Measurements from ENCODE around the gene OR6C68.
"Not testable (repeated sequence)": the region's sequence is repeated elsewhere in the genome, so short reads cannot be mapped to it uniquely, and the experiment has no call there.

Gene OR6C68

GRCh38 chr12:55492078-55492477, at the start of gene OR6C68:
Gene OR6C68 (plus strand): TSS chr12:55492378. CDS start chr12:55492378, 0 bp downstream.
- no peak for DNase-seq (ENCODE audit: low read depth, low spot score)

- DNase-seq (ENCODE audit: low read depth, low spot score), result no peak
Measured at GRCh38 chr12:55443776-55444175, 48.4 kb upstream of the OR6C68 start, which contains the start of gene OR6C2. Gene OR6C2 (plus strand): TSS chr12:55444076. CDS start chr12:55452214, 8,138 bp downstream.

GRCh38 chr12:55445357-55445756, 46.8 kb upstream of the OR6C68 start:
- DNase-seq (ENCODE audit: low read depth, low spot score), result no peak

GRCh38 chr12:55446326-55446725, 45.9 kb upstream of the OR6C68 start:
- DNase-seq (ENCODE audit: low read depth, low spot score), result no peak

GRCh38 chr12:55448825-55449224, 43.4 kb upstream of the OR6C68 start:
- no peak for DNase-seq (ENCODE audit: low read depth, low spot score)

- DNase-seq (ENCODE audit: low read depth, low spot score), result not testable (repeated sequence)
Measured at GRCh38 chr12:55464926-55465325, 27.3 kb upstream of the OR6C68 start.

- DNase-seq (ENCODE audit: low read depth, low spot score), result no peak
Measured at GRCh38 chr12:55467836-55468235, 24.3 kb upstream of the OR6C68 start.

- DNase-seq (ENCODE audit: low read depth, low spot score), result no peak
Measured at GRCh38 chr12:55469291-55469690, 22.9 kb upstream of the OR6C68 start.

GRCh38 chr12:55470088-55470829, 21.9 kb upstream of the OR6C68 start, which contains the start of gene OR6C70:
Gene OR6C70 (minus strand): TSS chr12:55470138. CDS start chr12:55470138, 0 bp downstream.
- no peak for DNase-seq (ENCODE audit: low read depth, low spot score)

- DNase-seq (ENCODE audit: low read depth, low spot score), result no peak
Measured at GRCh38 chr12:55472264-55472663, 19.9 kb upstream of the OR6C68 start.

- not testable (repeated sequence) for DNase-seq (ENCODE audit: low read depth, low spot score)
Measured at GRCh38 chr12:55479136-55479535, 13.0 kb upstream of the OR6C68 start.

GRCh38 chr12:55484284-55484683, 7.9 kb upstream of the OR6C68 start:
- DNase-seq (ENCODE audit: low read depth, low spot score), result not testable (repeated sequence)

GRCh38 chr12:55495490-55495889, 3.3 kb downstream of the OR6C68 start:
- DNase-seq (ENCODE audit: low read depth, low spot score), result no peak

- DNase-seq (ENCODE audit: low read depth, low spot score), result no peak
Measured at GRCh38 chr12:55499231-55499630, 7.1 kb downstream of the OR6C68 start.

GRCh38 chr12:55499810-55500252, 7.7 kb downstream of the OR6C68 start:
- no peak for DNase-seq (ENCODE audit: low read depth, low spot score)

- no peak for DNase-seq (ENCODE audit: low read depth, low spot score)
Measured at GRCh38 chr12:55501601-55502000, 9.4 kb downstream of the OR6C68 start.

GRCh38 chr12:55515696-55516095, 23.5 kb downstream of the OR6C68 start:
- DNase-seq (ENCODE audit: low read depth, low spot score), result no peak

GRCh38 chr12:55516391-55516790, 24.2 kb downstream of the OR6C68 start:
- no peak for DNase-seq (ENCODE audit: low read depth, low spot score)

Measured in activated CD4-positive, CD25-positive, alpha-beta regulatory T cell treated with anti-CD3 and anti-CD28 coated beads, Interleukin-2, amount 50 U/mL, for 16 hours (primary cell).